ENCODE measurements around the gene TRPV5.

GRCh38 chr7:142884286-142884640, 49.3 kb downstream of the TRPV5 start:
- TF ChIP-seq CTCF (IDR thresholded peaks at IDR 0.05; ENCODE audit: low read depth, low read length) = no peak
- no peak for TF ChIP-seq EZH2phosphoT487 (IDR thresholded peaks at IDR 0.05; ENCODE audit: low read depth)
